Tibial nerve (tissue), 4 donors: ENCODE measurements around the gene MFSD8. TPM values are rescaled to one million over a fixed set of nuclear protein-coding genes. Genes with fewer than 3 reads are reported as not detected.
"Not testable (repeated sequence)": the region's sequence is repeated elsewhere in the genome, so short reads cannot be mapped to it uniquely, and the experiment has no call there.

Experiments used
- DNase-seq, 2 donors: peaks; one replicate each; pipeline ENCODE4 v3.0.0-alpha.2; 2019; ENCODE audit warnings: low spot score in 2 of 2
- H3K27ac ChIP-seq, 4 donors: fragments of 200-600 bp; sonication (generic) in 3 of 4; one replicate each; pipeline ENCODE4 v1.5.1; 2017 to 2019; ENCODE audit warnings: mild to moderate bottlenecking in 1 of 4
- H3K27me3 ChIP-seq, 2 donors: fragments of 200-600 bp; sonication (generic) in 1 of 2; one replicate each; pipeline versions ENCODE4 v1.5.1 to v1.6.0; 2017 to 2019
- H3K36me3 ChIP-seq, 3 donors: fragments of 200-600 bp; sonication (generic); one replicate each; pipeline ENCODE4 v1.5.1; 2018 to 2019
- H3K4me1 ChIP-seq, 4 donors: fragments of 200-600 bp; sonication (generic) in 3 of 4; one replicate each; pipeline ENCODE4 v1.5.1; 2017 to 2019
- H3K4me3 ChIP-seq, 4 donors: fragments of 200-600 bp; sonication (generic) in 3 of 4; one replicate each; pipeline ENCODE4 v1.5.1; 2017 to 2019; ENCODE audit warnings: mild to moderate bottlenecking in 1 of 4, moderate library complexity in 1 of 4
- H3K9me3 ChIP-seq, 4 donors: fragments of 200-600 bp; sonication (generic) in 3 of 4; one replicate each; pipeline ENCODE4 v1.5.1; 2017 to 2019
- CTCF ChIP-seq, 5 experiments: fragments of 200-600 bp in 3 of 5; fragments of 450-650 bp in 2 of 5; sonication (generic) in 3 of 5; IDR thresholded peaks; one replicate each; pipeline ENCODE4 v1.5.1; 2016 to 2019; ENCODE audit warnings: antibody characterized with exemption in 5 of 5, mild to moderate bottlenecking in 3 of 5, moderate library complexity in 2 of 5
- EP300 ChIP-seq, 2 donors: sonication (generic); formaldehyde crosslinking; IDR thresholded peaks; one replicate each; pipeline ENCODE4 v1.6.1; 2017; ENCODE audit warnings: antibody characterized with exemption in 2 of 2, mild to moderate bottlenecking in 1 of 2
- POLR2A ChIP-seq, 2 donors: fragments of 450-650 bp; IDR thresholded peaks; one replicate each; pipeline ENCODE4 v1.6.1; 2017; ENCODE audit warnings: antibody characterized with exemption in 2 of 2, mild to moderate bottlenecking in 2 of 2, moderate library complexity in 2 of 2
- WGBS, 2 donors: methylation state at CpG; one replicate each; pipeline ENCODE4 v1.1.5; 2018; 5-methylcytosine and 5-hydroxymethylcytosine counted together
- total RNA-seq, 4 donors: library from RNA; depleted of rRNA; stranded (reverse); fragments of >200 nt; gene quantifications; one replicate each; pipeline ENCODE4 v1.1.0, GENCODE V29; 2016

The MFSD8 gene
- total RNA-seq, 4 donors from 2014 or later: 21.3 to 53.1 (median 31.5) TPM

DNA sequence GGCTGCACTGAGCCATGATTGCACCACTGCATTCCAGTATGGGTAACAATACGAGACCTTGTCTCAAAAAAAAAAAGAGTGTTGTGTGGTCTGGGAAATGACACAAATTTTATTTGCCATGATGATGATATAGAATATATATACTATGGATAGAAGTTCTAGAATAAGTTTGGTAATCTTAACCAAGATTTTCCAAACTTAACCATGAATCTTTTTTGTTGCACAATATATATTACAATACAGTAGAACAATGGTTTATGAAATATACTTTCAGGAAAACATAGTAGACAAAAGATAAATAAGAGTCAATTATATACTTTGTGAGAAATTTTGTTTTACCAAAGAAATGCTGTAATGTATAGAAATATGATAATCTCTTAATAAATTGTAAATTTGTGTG, 34.8 kb downstream of the MFSD8 start:
- H3K4me3 ChIP-seq: no peak overlapping the region
- 88 to 97% methylated on average over 1 of the region's 1 CpG for WGBS, 2 donors
- H3K9me3 ChIP-seq: no peaks in the 10 kb centered on the region
- peaks cover 0 to 60% (median 0%) of the 10 kb centered on the region in 3 donors for H3K36me3 ChIP-seq
- no peak for TF ChIP-seq POLR2A (IDR thresholded peaks at IDR 0.05)
- TF ChIP-seq EP300 (IDR thresholded peaks at IDR 0.05): no peak
- no peak for TF ChIP-seq CTCF (IDR thresholded peaks at IDR 0.05)
- H3K27ac ChIP-seq: no peak overlapping the region
- DNase-seq: no peak
- H3K27me3 ChIP-seq: no peaks in the 10 kb centered on the region
- no peaks in the 10 kb centered on the region for H3K4me1 ChIP-seq

- not testable (repeated sequence) for H3K4me3 ChIP-seq, H3K9me3 ChIP-seq, H3K4me1 ChIP-seq, DNase-seq, H3K27me3 ChIP-seq, H3K27ac ChIP-seq
- H3K36me3 ChIP-seq: peaks cover 0 to 79% (median 0%) of the 10 kb centered on the region in 3 donors
- 98 to 99% methylated on average over 2 of the region's 2 CpGs for WGBS, 2 donors
Measured at GRCh38 chr4:127925720-127926119, 39.3 kb downstream of the MFSD8 start.

DNA sequence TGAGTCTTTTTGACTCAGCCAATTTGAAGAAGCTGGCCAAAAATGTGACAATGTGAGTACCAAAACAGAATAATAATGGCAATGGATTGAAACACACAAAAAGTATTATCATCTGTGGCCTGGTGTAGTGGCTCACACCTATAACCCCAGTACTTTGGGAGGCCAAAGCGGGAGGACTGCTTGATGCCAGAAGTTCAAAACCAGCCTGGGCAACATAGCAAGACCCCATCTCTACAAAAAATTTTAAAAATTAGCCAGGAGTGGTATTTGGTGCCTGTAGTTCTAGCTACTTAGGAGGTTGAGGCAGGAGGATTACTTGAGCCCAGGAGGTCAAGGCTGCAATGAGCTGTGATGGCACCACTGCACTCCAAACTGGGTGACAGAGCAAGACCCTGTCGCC, 42.7 kb downstream of the MFSD8 start:
- no peak for DNase-seq
- Histone ChIP-seq H3K36me3 (peaks cover 0 to 85% (median 0%) of the 10 kb centered on the region in 3 donors), H3K27me3 (no peaks in the 10 kb centered on the region), H3K27ac (no peak overlapping the region), H3K9me3 (no peaks in the 10 kb centered on the region), H3K4me1 (no peaks in the 10 kb centered on the region), H3K4me3 (no peak overlapping the region)
- TF ChIP-seq EP300 (IDR thresholded peaks at IDR 0.05) (no peak), CTCF (IDR thresholded peaks at IDR 0.05) (no peak), POLR2A (IDR thresholded peaks at IDR 0.05) (no peak)
- 99 to 100% methylated on average over 2 of the region's 2 CpGs for whole genome bisulfite sequencing, 2 donors

- no peaks in the 10 kb centered on the region for H3K27me3 ChIP-seq
- H3K27ac ChIP-seq: no peak overlapping the region
- WGBS, 2 donors: 79 to 84% methylated on average over 3 of the region's 3 CpGs
- no peak for DNase-seq
- H3K4me3 ChIP-seq: no peak overlapping the region
- no peak for TF ChIP-seq CTCF (IDR thresholded peaks at IDR 0.05)
- TF ChIP-seq EP300 (IDR thresholded peaks at IDR 0.05): no peak
- TF ChIP-seq POLR2A (IDR thresholded peaks at IDR 0.05): no peak
- no peaks in the 10 kb centered on the region for H3K4me1 ChIP-seq
- no peaks in the 10 kb centered on the region for H3K9me3 ChIP-seq
- H3K36me3 ChIP-seq: peaks cover 0 to 81% (median 0%) of the 10 kb centered on the region in 3 donors
Measured at GRCh38 chr4:127920521-127920920, 44.5 kb downstream of the MFSD8 start.

DNA sequence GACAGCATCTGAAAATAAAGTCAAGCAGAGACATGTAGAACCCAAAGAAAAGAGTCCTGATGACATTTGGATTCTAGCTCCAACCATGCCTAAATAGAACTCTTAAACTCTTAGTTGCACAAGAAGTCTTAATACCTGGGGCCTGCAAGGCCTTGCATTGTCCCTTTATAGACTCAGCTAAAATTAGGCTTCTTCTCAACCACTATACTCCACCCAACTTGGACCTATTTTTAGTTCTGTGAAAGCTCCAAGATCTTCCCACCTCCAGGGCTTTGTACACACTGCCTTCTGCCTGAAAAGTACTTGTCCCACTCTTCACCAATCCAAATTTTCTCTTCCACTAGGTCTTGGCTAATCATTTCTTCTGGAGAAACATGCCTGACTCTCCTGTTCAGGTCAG, 47.8 kb downstream of the MFSD8 start:
- peaks cover 0 to 60% (median 0%) of the 10 kb centered on the region in 3 donors for H3K36me3 ChIP-seq
- TF ChIP-seq EP300 (IDR thresholded peaks at IDR 0.05): no peak
- TF ChIP-seq CTCF (IDR thresholded peaks at IDR 0.05): no peak
- no peak for TF ChIP-seq POLR2A (IDR thresholded peaks at IDR 0.05)
- peaks cover 0 to 8% (median 0%) of the 10 kb centered on the region in 4 donors for H3K9me3 ChIP-seq
- no peak for DNase-seq
- no peak overlapping the region for H3K4me3 ChIP-seq
- no peaks in the 10 kb centered on the region for H3K27me3 ChIP-seq
- H3K27ac ChIP-seq: no peak overlapping the region
- H3K4me1 ChIP-seq: no peaks in the 10 kb centered on the region

GRCh38 chr4:127916512-127916911, 48.5 kb downstream of the MFSD8 start:
- no peaks in the 10 kb centered on the region for H3K27me3 ChIP-seq
- H3K4me1 ChIP-seq: no peaks in the 10 kb centered on the region
- DNase-seq: no peak
- H3K27ac ChIP-seq: no peak overlapping the region
- peaks cover 0 to 55% (median 0%) of the 10 kb centered on the region in 3 donors for H3K36me3 ChIP-seq
- 92% methylated on average over 3 of the region's 3 CpGs for WGBS, 2 donors
- no peak for TF ChIP-seq CTCF (IDR thresholded peaks at IDR 0.05)
- no peak for TF ChIP-seq POLR2A (IDR thresholded peaks at IDR 0.05)
- TF ChIP-seq EP300 (IDR thresholded peaks at IDR 0.05): no peak
- peaks cover 0 to 8% (median 0%) of the 10 kb centered on the region in 4 donors for H3K9me3 ChIP-seq
- H3K4me3 ChIP-seq: no peak overlapping the region
